Neuronal stem cell (in vitro differentiated cells): ENCODE results near the gene P3H2.

ENCODE experiments used
- DNase-seq: peaks from one replicate; pipeline ENCODE4 v3.0.0-alpha.2; 2013; ENCODE audit warnings: low spot score
- H2AFZ ChIP-seq: one replicate; pipeline ENCODE4 v1.6.1; 2013; ENCODE audit warnings: mild to moderate bottlenecking, low read length, inconsistent platforms
- H2AK5ac ChIP-seq: 2 replicates; pipeline ENCODE4 v1.6.1; 2013; ENCODE audit warnings: low read depth, mild to moderate bottlenecking, inconsistent platforms, low read length, moderate library complexity, mixed read lengths
- H2BK120ac ChIP-seq: 2 replicates; pipeline ENCODE4 v1.6.1; 2013; ENCODE audit warnings: low read depth, mild to moderate bottlenecking, inconsistent platforms, low read length, moderate library complexity, mixed read lengths
- H2BK12ac ChIP-seq: one replicate; pipeline ENCODE4 v1.6.1; 2013; ENCODE audit warnings: low read length, inconsistent platforms
- H2BK15ac ChIP-seq: 2 replicates; pipeline ENCODE4 v1.6.1; 2013; ENCODE audit warnings: mild to moderate bottlenecking, low read length, inconsistent platforms, mixed read lengths
- H2BK5ac ChIP-seq: one replicate; pipeline ENCODE4 v1.6.1; 2013; ENCODE audit warnings: inconsistent platforms, mild to moderate bottlenecking, low read length, moderate library complexity
- H3K14ac ChIP-seq: one replicate; pipeline ENCODE4 v1.6.1; 2013; ENCODE audit warnings: low read length, inconsistent platforms
- H3K18ac ChIP-seq: 2 replicates; pipeline ENCODE4 v1.6.1; 2013; ENCODE audit warnings: low read length, inconsistent platforms
- H3K23ac ChIP-seq: 2 replicates; pipeline ENCODE4 v1.6.1; 2013; ENCODE audit warnings: low read depth, mild to moderate bottlenecking, mixed read lengths, low read length, inconsistent platforms; ENCODE audit not compliant: poor library complexity
- H3K27ac ChIP-seq: replicated peaks from 3 replicates; pipeline ENCODE4 v1.5.1; 2013; ENCODE audit warnings: low read length, inconsistent platforms
- H3K27me3 ChIP-seq, 3 experiments: 2 replicates each; pipeline ENCODE4 v1.6.1; 2013; ENCODE audit warnings: low read length in 3 of 3, mild to moderate bottlenecking in 2 of 3, inconsistent platforms in 1 of 3, low read depth in 1 of 3, mixed read lengths in 1 of 3, moderate library complexity in 1 of 3; ENCODE audit not compliant: control insufficient read depth in 3 of 3, insufficient read depth in 3 of 3
- H3K36me3 ChIP-seq, 2 donors: replicated peaks in 1 of 2; 2 replicates each; pipeline ENCODE4 v1.6.1; 2013; ENCODE audit warnings: low read length in 2 of 2; ENCODE audit not compliant: control insufficient read depth in 2 of 2, insufficient read depth in 2 of 2
- H3K4ac ChIP-seq: 2 replicates; pipeline ENCODE4 v1.6.1; 2013; ENCODE audit warnings: inconsistent platforms, mild to moderate bottlenecking, low read length, moderate library complexity
- H3K4me1 ChIP-seq, 2 donors: 1 replicate in 1 of 2; 2 replicates in 1 of 2; pipeline ENCODE4 v1.6.1; 2013; ENCODE audit warnings: low read length in 2 of 2, low read depth in 1 of 2; ENCODE audit not compliant: control insufficient read depth in 2 of 2, insufficient read depth in 1 of 2
- H3K4me2 ChIP-seq: one replicate; pipeline ENCODE4 v1.6.1; 2013; ENCODE audit warnings: mild to moderate bottlenecking, low read length, inconsistent platforms; ENCODE audit not compliant: insufficient read depth, poor library complexity, severe bottlenecking
- H3K4me3 ChIP-seq, 2 donors: 2 replicates each; pipeline ENCODE4 v1.5.1; 2013; ENCODE audit warnings: low read length in 2 of 2, mild to moderate bottlenecking in 2 of 2, inconsistent platforms in 1 of 2, moderate library complexity in 1 of 2
- H3K79me1 ChIP-seq: one replicate; pipeline ENCODE4 v1.6.1; 2013; ENCODE audit warnings: low read depth, mild to moderate bottlenecking, inconsistent platforms, low read length, moderate library complexity
- H3K9ac ChIP-seq: one replicate; pipeline ENCODE4 v1.6.1; 2013; ENCODE audit warnings: mild to moderate bottlenecking, low read depth, low read length, inconsistent platforms; ENCODE audit not compliant: poor library complexity
- H3K9me3 ChIP-seq, 2 donors: replicated peaks in 1 of 2; 2 replicates each; pipeline versions ENCODE3 to v1.6.1; 2013; ENCODE audit warnings: low read length in 2 of 2, mild to moderate bottlenecking in 2 of 2, inconsistent platforms in 1 of 2, low read depth in 1 of 2, mixed read lengths in 1 of 2, moderate library complexity in 1 of 2; ENCODE audit not compliant: control insufficient read depth in 2 of 2, insufficient read depth in 1 of 2
- H4K8ac ChIP-seq: one replicate; pipeline ENCODE4 v1.6.1; 2013; ENCODE audit warnings: low read depth, mild to moderate bottlenecking, inconsistent platforms, low read length, moderate library complexity
- H4K91ac ChIP-seq: one replicate; pipeline ENCODE4 v1.6.1; 2013; ENCODE audit warnings: low read length, low read depth, mild to moderate bottlenecking, inconsistent platforms; ENCODE audit not compliant: poor library complexity
- WGBS, 2 donors: extraction: QIAGEN DNeasy Blood & Tissue Kit; methylation state at CpG; one replicate each; pipeline ENCODE4 v1.1.7; 2013; ENCODE audit warnings: missing lambda C conversion rate in 2 of 2, mixed read lengths in 1 of 2; ENCODE audit not compliant: insufficient read length in 2 of 2, insufficient replicate concordance in 1 of 2; ENCODE audit errors: extremely low coverage in 2 of 2; 5-methylcytosine and 5-hydroxymethylcytosine counted together

P3H2 gene

DNA sequence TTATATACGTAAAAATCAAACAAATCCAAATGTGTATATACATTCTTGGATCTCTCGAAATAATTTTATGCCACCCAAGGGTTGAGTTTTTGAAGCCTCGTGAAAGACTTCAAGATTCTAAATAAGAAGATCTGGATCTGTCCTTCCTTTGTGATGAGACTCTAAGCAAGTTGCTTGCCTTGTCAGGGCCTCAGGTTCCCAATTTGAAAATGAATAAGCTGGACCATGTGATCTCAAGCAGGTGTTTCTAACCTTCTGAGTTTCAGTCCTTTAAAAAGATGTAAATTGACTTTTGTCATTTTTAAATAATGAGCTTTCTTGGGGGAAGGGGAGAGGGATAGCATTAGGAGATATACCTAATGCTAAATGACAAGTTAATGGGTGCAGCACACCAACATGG lies 137.1 kb downstream of the P3H2 start:
- WGBS, 2 donors = no CpG with 5 or more reads among the region's 3 CpGs
- Histone ChIP-seq H3K27me3 (no peaks in the 10 kb centered on the region), H2BK12ac (no peak overlapping the region), H2BK15ac (no peak overlapping the region), H3K23ac (no peak overlapping the region), H2BK120ac (no peak overlapping the region), H4K91ac (no peak overlapping the region), H3K14ac (no peak overlapping the region), H3K4me2 (no peak overlapping the region), H3K4me1 (no peaks in the 10 kb centered on the region), H3K9me3 (no peaks in the 10 kb centered on the region), H3K18ac (no peak overlapping the region), H4K8ac (no peak overlapping the region), H3K27ac (no peak overlapping the region), H2BK5ac (no peak overlapping the region), H3K4ac (no peak overlapping the region), H3K9ac (no peak overlapping the region), H2AFZ (no peak overlapping the region), H3K36me3 (peaks cover 0 to 25% of the 10 kb centered on the region in 2 donors), H3K79me1 (no peaks in the 10 kb centered on the region), H2AK5ac (no peak overlapping the region), H3K4me3 (no peak overlapping the region)
- DNase-seq = no peak

DNA sequence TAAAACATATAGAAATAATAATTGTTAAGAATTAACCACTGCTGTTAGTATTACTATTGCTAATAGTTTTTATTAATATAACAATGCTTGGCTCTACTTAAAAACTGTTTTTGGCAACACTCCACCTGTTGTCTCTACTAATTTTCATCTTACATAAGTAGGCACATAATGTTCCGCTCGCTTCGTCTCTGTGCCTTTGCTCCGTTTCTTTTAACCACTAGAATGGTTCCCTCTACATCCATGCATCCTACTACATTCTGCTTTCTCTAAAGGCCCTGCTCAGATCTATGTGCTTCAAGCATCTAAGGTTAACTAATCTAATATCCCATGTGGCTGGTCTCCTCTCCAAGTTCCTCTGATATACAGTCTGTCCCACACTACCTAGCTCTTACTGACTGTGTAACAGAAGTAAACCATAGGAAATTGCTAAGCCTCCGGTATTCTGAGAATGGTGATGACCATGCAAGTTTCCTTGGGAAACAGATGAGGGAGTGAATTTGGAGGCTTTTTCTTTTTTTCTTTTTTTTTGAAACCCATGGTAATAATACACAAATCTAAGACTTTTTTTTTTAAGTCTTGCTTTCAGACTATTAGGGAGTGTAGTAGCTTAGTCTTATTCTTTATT lies 138.3 kb downstream of the P3H2 start:
- no peak overlapping the region for H3K4me2 ChIP-seq
- no peak overlapping the region for H3K9ac ChIP-seq
- H3K27me3 ChIP-seq = no peaks in the 10 kb centered on the region
- no peak overlapping the region for H4K91ac ChIP-seq
- H3K36me3 ChIP-seq = peaks cover 0 to 22% of the 10 kb centered on the region in 2 donors
- no peak overlapping the region for H3K4ac ChIP-seq
- no peak overlapping the region for H2AK5ac ChIP-seq
- no peaks in the 10 kb centered on the region for H3K79me1 ChIP-seq
- no peak overlapping the region for H2BK5ac ChIP-seq
- no peak overlapping the region for H2AFZ ChIP-seq
- H3K23ac ChIP-seq = no peak overlapping the region
- H3K4me3 ChIP-seq = no peak overlapping the region
- no CpG with 5 or more reads among the region's 5 CpGs for WGBS, 2 donors
- no peak for DNase-seq
- no peaks in the 10 kb centered on the region for H3K4me1 ChIP-seq
- no peak overlapping the region for H3K18ac ChIP-seq
- no peaks in the 10 kb centered on the region for H3K9me3 ChIP-seq
- H2BK120ac ChIP-seq = no peak overlapping the region
- no peak overlapping the region for H2BK15ac ChIP-seq
- no peak overlapping the region for H4K8ac ChIP-seq
- no peak overlapping the region for H3K27ac ChIP-seq
- no peak overlapping the region for H2BK12ac ChIP-seq
- H3K14ac ChIP-seq = no peak overlapping the region

DNA sequence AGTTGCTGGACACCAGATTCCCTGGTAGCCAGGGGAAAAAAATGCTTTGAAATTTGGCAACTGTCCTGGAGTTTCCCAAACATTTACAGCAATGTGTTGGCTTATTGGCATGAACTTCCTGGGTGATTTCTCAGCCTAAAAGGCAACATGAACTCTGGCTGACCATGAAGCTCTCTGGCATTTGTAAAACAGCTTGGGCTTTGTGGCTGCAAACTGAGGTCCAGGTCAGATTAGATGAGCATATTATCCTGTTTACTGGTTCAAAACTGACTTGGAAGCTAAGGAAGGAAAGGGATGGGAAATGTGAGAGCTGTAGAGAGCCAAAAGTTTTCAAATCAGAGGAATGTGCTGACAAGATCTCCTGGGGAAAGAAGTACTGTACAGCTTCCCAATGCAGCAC lies 139.0 kb downstream of the P3H2 start:
- no peak overlapping the region for H2BK120ac ChIP-seq
- H3K4me3 ChIP-seq = no peak overlapping the region
- no peaks in the 10 kb centered on the region for H3K4me1 ChIP-seq
- no peak overlapping the region for H2BK15ac ChIP-seq
- H3K36me3 ChIP-seq = peaks cover 0 to 19% of the 10 kb centered on the region in 2 donors
- no peaks in the 10 kb centered on the region for H3K27me3 ChIP-seq
- no peak overlapping the region for H2BK12ac ChIP-seq
- no peak overlapping the region for H3K14ac ChIP-seq
- no peak overlapping the region for H3K23ac ChIP-seq
- no peaks in the 10 kb centered on the region for H3K9me3 ChIP-seq
- DNase-seq = no peak
- H3K18ac ChIP-seq = no peak overlapping the region
- no peak overlapping the region for H2AK5ac ChIP-seq
- no peak overlapping the region for H4K91ac ChIP-seq
- no peaks in the 10 kb centered on the region for H3K79me1 ChIP-seq
- no peak overlapping the region for H3K27ac ChIP-seq
- no peak overlapping the region for H2AFZ ChIP-seq
- H3K4me2 ChIP-seq = no peak overlapping the region
- no peak overlapping the region for H2BK5ac ChIP-seq
- H3K4ac ChIP-seq = no peak overlapping the region
- no peak overlapping the region for H3K9ac ChIP-seq
- no peak overlapping the region for H4K8ac ChIP-seq

DNA sequence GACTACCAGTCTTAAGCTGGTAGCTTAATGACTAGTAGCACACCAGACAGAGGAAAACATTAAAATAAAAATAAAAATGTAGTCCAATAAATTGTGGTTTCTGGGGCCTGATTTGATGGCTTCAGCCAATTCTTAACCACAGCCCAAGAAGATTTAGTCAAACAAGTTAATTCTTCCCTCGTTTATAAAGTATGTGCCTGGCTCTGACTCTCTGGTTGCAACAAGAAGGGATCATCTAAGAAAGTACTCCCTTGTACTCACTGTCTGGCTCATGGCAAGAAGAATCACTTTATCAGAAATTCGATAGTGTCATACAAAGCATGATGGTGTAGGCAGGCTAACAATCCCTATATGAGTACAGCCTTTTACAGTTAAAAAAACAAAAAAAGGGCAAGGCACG lies 141.9 kb downstream of the P3H2 start:
- Histone ChIP-seq H3K79me1 (no peaks in the 10 kb centered on the region), H2AK5ac (no peak overlapping the region), H2BK5ac (no peak overlapping the region), H2BK15ac (no peak overlapping the region), H2BK120ac (no peak overlapping the region), H2AFZ (no peak overlapping the region), H4K91ac (no peak overlapping the region), H3K27me3 (no peaks in the 10 kb centered on the region), H3K27ac (no peak overlapping the region), H3K4me3 (no peak overlapping the region), H3K23ac (no peak overlapping the region), H3K4me2 (no peak overlapping the region), H3K4ac (no peak overlapping the region), H3K18ac (no peak overlapping the region), H3K9ac (no peak overlapping the region), H3K14ac (no peak overlapping the region), H3K9me3 (no peaks in the 10 kb centered on the region), H4K8ac (no peak overlapping the region), H3K4me1 (no peaks in the 10 kb centered on the region), H2BK12ac (no peak overlapping the region), H3K36me3 (peaks cover 0 to 27% of the 10 kb centered on the region in 2 donors)
- WGBS, 2 donors = no CpG with 5 or more reads among the region's 3 CpGs
- no peak for DNase-seq
